Suprapubic skin (tissue), 4 donors: ENCODE results near the gene UTF1. TPM values are rescaled to one million over a fixed set of nuclear protein-coding genes. Genes with fewer than 3 reads are reported as not detected.
"Not testable (repeated sequence)": the region's sequence is repeated elsewhere in the genome, so short reads cannot be mapped to it uniquely, and the experiment has no call there.

Source experiments
- DNase-seq, 2 donors: peaks; one replicate each; pipeline ENCODE4 v3.0.0-alpha.2; 2019; ENCODE audit warnings: low spot score in 2 of 2
- H3K27ac ChIP-seq: fragments of 200-600 bp; sonication (generic); one replicate; pipeline ENCODE4 v1.5.1; 2019
- H3K27me3 ChIP-seq: fragments of 200-600 bp; sonication (generic); one replicate; pipeline ENCODE4 v1.5.1; 2019
- H3K36me3 ChIP-seq: fragments of 200-600 bp; sonication (generic); one replicate; pipeline ENCODE4 v1.5.1; 2019
- H3K4me1 ChIP-seq: fragments of 200-600 bp; sonication (generic); one replicate; pipeline ENCODE4 v1.5.1; 2019
- H3K4me3 ChIP-seq: fragments of 200-600 bp; sonication (generic); one replicate; pipeline ENCODE4 v1.5.1; 2019; ENCODE audit warnings: mild to moderate bottlenecking
- H3K9me3 ChIP-seq: fragments of 200-600 bp; sonication (generic); one replicate; pipeline ENCODE4 v1.5.1; 2019
- CTCF ChIP-seq, 2 donors: fragments of 200-600 bp in 1 of 2; fragments of 450-650 bp in 1 of 2; sonication (generic) in 1 of 2; IDR thresholded peaks; one replicate each; pipeline ENCODE4 v1.5.1; 2016 to 2019; ENCODE audit warnings: antibody characterized with exemption in 2 of 2, mild to moderate bottlenecking in 1 of 2, moderate library complexity in 1 of 2
- EP300 ChIP-seq: sonication (generic); formaldehyde crosslinking; IDR thresholded peaks from one replicate; pipeline ENCODE4 v1.6.1; 2017; ENCODE audit warnings: antibody characterized with exemption
- POLR2A ChIP-seq, 2 donors: fragments of 450-650 bp; IDR thresholded peaks; one replicate each; pipeline ENCODE4 v1.6.1; 2017; ENCODE audit warnings: antibody characterized with exemption in 2 of 2, mild to moderate bottlenecking in 2 of 2, moderate library complexity in 2 of 2
- POLR2AphosphoS5 ChIP-seq, 3 donors: sonication (generic); formaldehyde crosslinking; IDR thresholded peaks; one replicate each; pipeline ENCODE4 v1.6.1; 2017; ENCODE audit warnings: antibody characterized with exemption in 3 of 3
- WGBS: methylation state at CpG from one replicate; pipeline ENCODE4 v1.1.5; 2018; 5-methylcytosine and 5-hydroxymethylcytosine counted together
- total RNA-seq, 4 donors: library from RNA; depleted of rRNA; stranded (reverse); fragments of >200 nt; gene quantifications; one replicate each; pipeline ENCODE4 v1.1.0, GENCODE V29; 2016

UTF1 gene
- total RNA-seq, 4 donors from 2014 or later = not detected

- Histone ChIP-seq H3K27ac (no peak overlapping the region), H3K9me3 (no peaks in the 10 kb centered on the region), H3K4me1 (no peaks in the 10 kb centered on the region), H3K36me3 (no peaks in the 10 kb centered on the region), H3K27me3 (peaks cover 60% of the 10 kb centered on the region), H3K4me3 (no peak overlapping the region)
- DNase-seq = no peak
- no peak for TF ChIP-seq CTCF (IDR thresholded peaks at IDR 0.05)
- TF ChIP-seq POLR2AphosphoS5 (IDR thresholded peaks at IDR 0.05) = no peak
- TF ChIP-seq POLR2A (IDR thresholded peaks at IDR 0.05) = no peak
- no peak for TF ChIP-seq EP300
- WGBS = 81% methylated on average over 26 of the region's 26 CpGs
These were observed 13.2 kb upstream of the UTF1 start for GRCh38 chr10:133216776-133217175.

- Histone ChIP-seq H3K27me3 (peaks cover 53% of the 10 kb centered on the region), H3K4me1 (no peaks in the 10 kb centered on the region), H3K27ac (no peak overlapping the region), H3K9me3 (no peaks in the 10 kb centered on the region), H3K36me3 (no peaks in the 10 kb centered on the region), H3K4me3 (no peak overlapping the region)
- 86% methylated on average over 17 of the region's 25 CpGs for WGBS
- no peak for TF ChIP-seq POLR2AphosphoS5 (IDR thresholded peaks at IDR 0.05)
- TF ChIP-seq EP300 = no peak
- TF ChIP-seq POLR2A (IDR thresholded peaks at IDR 0.05) = no peak
- no peak for TF ChIP-seq CTCF (IDR thresholded peaks at IDR 0.05)
- no peak for DNase-seq
These were observed 12.0 kb upstream of the UTF1 start for GRCh38 chr10:133217800-133218589.

GRCh38 chr10:133218891-133219290, 11.1 kb upstream of the UTF1 start:
- Histone ChIP-seq H3K9me3 (no peaks in the 10 kb centered on the region), H3K27ac (no peak overlapping the region), H3K36me3 (no peaks in the 10 kb centered on the region), H3K4me1 (no peaks in the 10 kb centered on the region), H3K4me3 (no peak overlapping the region), H3K27me3 (peaks cover 51% of the 10 kb centered on the region)
- 45% methylated on average over 17 of the region's 20 CpGs for WGBS
- TF ChIP-seq CTCF (IDR thresholded peaks at IDR 0.05) (no peak), POLR2A (IDR thresholded peaks at IDR 0.05) (no peak), EP300 (no peak), POLR2AphosphoS5 (IDR thresholded peaks at IDR 0.05) (no peak)
- no peak for DNase-seq

GRCh38 chr10:133219782-133220181, 10.2 kb upstream of the UTF1 start:
- Histone ChIP-seq H3K9me3 (no peaks in the 10 kb centered on the region), H3K4me1 (no peaks in the 10 kb centered on the region), H3K27me3 (peaks cover 55% of the 10 kb centered on the region), H3K36me3 (no peaks in the 10 kb centered on the region), H3K27ac (no peak overlapping the region), H3K4me3 (no peak overlapping the region)
- no CpG with 5 or more reads among the region's 28 CpGs for WGBS
- TF ChIP-seq POLR2A (IDR thresholded peaks at IDR 0.05) (no peak), CTCF (IDR thresholded peaks at IDR 0.05) (no peak), EP300 (no peak), POLR2AphosphoS5 (IDR thresholded peaks at IDR 0.05) (no peak)
- no peak for DNase-seq

- Histone ChIP-seq H3K27me3 (peaks cover 64% of the 10 kb centered on the region), H3K36me3 (no peaks in the 10 kb centered on the region), H3K9me3 (no peaks in the 10 kb centered on the region), H3K4me1 (no peaks in the 10 kb centered on the region), H3K4me3 (no peak overlapping the region), H3K27ac (no peak overlapping the region)
- TF ChIP-seq EP300 = no peak
- no peak for TF ChIP-seq POLR2A (IDR thresholded peaks at IDR 0.05)
- TF ChIP-seq CTCF (IDR thresholded peaks at IDR 0.05) = no peak
- TF ChIP-seq POLR2AphosphoS5 (IDR thresholded peaks at IDR 0.05) = no peak
- 90% methylated on average over 10 of the region's 11 CpGs for WGBS
- DNase-seq = no peak
These were observed 8.7 kb upstream of the UTF1 start for GRCh38 chr10:133221331-133221730.

GRCh38 chr10:133221756-133222155, 8.3 kb upstream of the UTF1 start:
- not testable (repeated sequence) for H3K4me3 ChIP-seq, H3K27ac ChIP-seq, H3K36me3 ChIP-seq, H3K4me1 ChIP-seq, DNase-seq, H3K9me3 ChIP-seq
- H3K27me3 ChIP-seq = peaks cover 64% of the 10 kb centered on the region
- 94% methylated on average over 17 of the region's 22 CpGs for WGBS
